Measurements from ENCODE around the gene HAAO.

- TF ChIP-seq POLR2A (IDR thresholded peaks at IDR 0.05; ENCODE audit: low read length) (no peak), GATA1 (IDR thresholded peaks at IDR 0.05; ENCODE audit: low read depth, low read length) (no peak)
Measured at GRCh38 chr2:42808301-42808700, 15.9 kb upstream of the HAAO start.

Measured in erythroblast (primary cell).